GM13977 (cell line): ENCODE results near the gene PYHIN1.

Experiments used
- DNase-seq: peaks from one replicate; pipeline ENCODE4 v3.0.0; 2012; ENCODE audit warnings: low spot score
- CTCF ChIP-seq: IDR thresholded peaks from 2 replicates; pipeline ENCODE4 v1.5.1; 2012; ENCODE audit warnings: mild to moderate bottlenecking, control low read depth; ENCODE audit not compliant: insufficient read depth; ENCODE audit errors: extremely low read depth, missing control alignments
- in situ Hi-C: fragments of 300-500 bp; cut with MboI; formaldehyde crosslinking; loops from one replicate; pipeline ENCODE4 v1.12.0; 2022; ENCODE audit warnings: low sequenced_read_pairs, low pct_unique_long_range_greater_than_20kb, mixed read lengths, inconsistent platforms; ENCODE audit not compliant: unreplicated experiment

PYHIN1 gene

GRCh38 chr1:158972841-158973240, 41.5 kb downstream of the PYHIN1 start:
- in situ Hi-C loops = no loop called here
- TF ChIP-seq CTCF = peak; percentile 39
- DNase-seq = no peak

GRCh38 chr1:158976219-158976618, 44.9 kb downstream of the PYHIN1 start:
- TF ChIP-seq CTCF = no peak
- in situ Hi-C loops = loop anchor here (25.0 kb wide), 1 partner anchor 464 kb away; no protein-coding TSS in a partner anchor
- no peak for DNase-seq

- no peak for TF ChIP-seq CTCF
- in situ Hi-C loops = loop anchor here (25.0 kb wide), 1 partner anchor 466 kb away; no protein-coding TSS in a partner anchor
- DNase-seq = no peak
These were observed 47.4 kb downstream of the PYHIN1 start for GRCh38 chr1:158978730-158979129.

GRCh38 chr1:158979229-158979628, 47.9 kb downstream of the PYHIN1 start:
- in situ Hi-C loops = loop anchor here (25.0 kb wide), 1 partner anchor 467 kb away; no protein-coding TSS in a partner anchor
- DNase-seq = no peak
- no peak for TF ChIP-seq CTCF

GRCh38 chr1:158983235-158983634, 51.9 kb downstream of the PYHIN1 start:
- DNase-seq = no peak
- no peak for TF ChIP-seq CTCF
- in situ Hi-C loops = loop anchor here (25.0 kb wide), 1 partner anchor 471 kb away; no protein-coding TSS in a partner anchor

- no peak for TF ChIP-seq CTCF
- in situ Hi-C loops = loop anchor here (25.0 kb wide), 1 partner anchor 472 kb away; no protein-coding TSS in a partner anchor
- DNase-seq = no peak
These were observed 53.0 kb downstream of the PYHIN1 start for GRCh38 chr1:158984386-158984785.
